HepG2 (cell line): ENCODE measurements around the gene SNED1. TPM values are rescaled to one million over a fixed set of nuclear protein-coding genes. Genes with fewer than 3 reads are reported as not detected.

Source experiments
- CBX5 ChIP-seq: sonication (generic); formaldehyde crosslinking; IDR thresholded peaks from 2 replicates; pipeline ENCODE4 v1.4.0; 2020; ENCODE audit warnings: missing genetic modification reagents, borderline replicate concordance
- PRPF4 ChIP-seq: fragments of 200-400 bp; formaldehyde crosslinking; IDR thresholded peaks from 2 replicates; pipeline ENCODE4 v1.6.1; 2016; ENCODE audit warnings: low read length, low read depth; ENCODE audit not compliant: poor library complexity, severe bottlenecking
- RFX3 ChIP-seq: IDR thresholded peaks from 2 replicates; pipeline ENCODE4 v1.6.1; 2016; ENCODE audit warnings: missing biosample characterization, missing genetic modification reagents
- RXRB ChIP-seq: IDR thresholded peaks from 2 replicates; pipeline ENCODE4 v1.6.1; 2016; ENCODE audit warnings: borderline replicate concordance, missing genetic modification reagents, missing compliant biosample characterization
- SRY ChIP-seq: sonication (generic); formaldehyde crosslinking; IDR thresholded peaks from 2 replicates; pipeline ENCODE4 v1.8.0; 2022; ENCODE audit warnings: mild to moderate bottlenecking, missing genetic modification reagents
- TBL1XR1 ChIP-seq: fragments of 150-350 bp; IDR thresholded peaks from 2 replicates; pipeline ENCODE4 v1.6.1; 2014; ENCODE audit warnings: borderline replicate concordance, low read length; ENCODE audit not compliant: partially characterized antibody
- ZNF33B ChIP-seq: sonication (generic); formaldehyde crosslinking; IDR thresholded peaks from 2 replicates; pipeline ENCODE4 v1.5.1; 2020; ENCODE audit warnings: mild to moderate bottlenecking, missing genetic modification reagents
- polyA plus RNA-seq, 8 experiments: library from polyadenylated mRNA; depleted of rRNA in 3 of 8; stranded (reverse) in 7 of 8; unstranded in 1 of 8; fragments of >200 nt; fragmentation: Illumina TruSeq in 4 of 8; extraction: Trizol in 4 of 8; gene quantifications; 2 replicates each; pipeline versions ENCODE4 v1.2.1 to v1.2.3, GENCODE V29; 2011 to 2016; ENCODE audit warnings: low read depth in 4 of 8, missing spikeins in 1 of 8, mixed read lengths in 1 of 8; ENCODE audit not compliant: insufficient read depth in 1 of 8
- total RNA-seq, 5 experiments: library from RNA; depleted of rRNA; stranded (reverse); fragments of >200 nt; fragmentation: Illumina TruSeq; extraction: Trizol; gene quantifications; 2 replicates each; pipeline ENCODE4 v1.2.3, GENCODE V29; 2016; ENCODE audit warnings: low read depth in 1 of 5
- TF ChIP-seq, protein P1 (sequence below): sonication (generic); formaldehyde crosslinking; IDR thresholded peaks from 2 replicates; pipeline ENCODE4 v1.5.0; 2020; ENCODE audit warnings: missing genetic modification reagents
- TF ChIP-seq, protein P2 (sequence below): IDR thresholded peaks from 2 replicates; pipeline ENCODE4 v1.6.1; 2016; ENCODE audit warnings: missing genetic modification reagents, missing compliant biosample characterization
- TF ChIP-seq, protein P3 (sequence below): sonication (generic); formaldehyde crosslinking; IDR thresholded peaks from one replicate; pipeline ENCODE4 v1.5.1; 2020; ENCODE audit warnings: mild to moderate bottlenecking, missing genetic modification reagents; ENCODE audit errors: not compliant biosample characterization
- TF ChIP-seq, protein P4 (sequence below): sonication (generic); formaldehyde crosslinking; IDR thresholded peaks from 2 replicates; pipeline ENCODE4 v1.5.1; 2020; ENCODE audit warnings: mild to moderate bottlenecking, missing genetic modification reagents, borderline replicate concordance
- TF ChIP-seq, protein P5 (sequence below): sonication (generic); IDR thresholded peaks from 2 replicates; pipeline ENCODE4 v1.6.1; 2016; ENCODE audit warnings: low read depth, borderline replicate concordance

SNED1 gene
- total and polyA plus RNA-seq, 2 of the 13 experiments (the other 11 are each of a cell fraction or from before 2014, with no cell fraction given) = 0.15 to 0.65 TPM

DNA sequence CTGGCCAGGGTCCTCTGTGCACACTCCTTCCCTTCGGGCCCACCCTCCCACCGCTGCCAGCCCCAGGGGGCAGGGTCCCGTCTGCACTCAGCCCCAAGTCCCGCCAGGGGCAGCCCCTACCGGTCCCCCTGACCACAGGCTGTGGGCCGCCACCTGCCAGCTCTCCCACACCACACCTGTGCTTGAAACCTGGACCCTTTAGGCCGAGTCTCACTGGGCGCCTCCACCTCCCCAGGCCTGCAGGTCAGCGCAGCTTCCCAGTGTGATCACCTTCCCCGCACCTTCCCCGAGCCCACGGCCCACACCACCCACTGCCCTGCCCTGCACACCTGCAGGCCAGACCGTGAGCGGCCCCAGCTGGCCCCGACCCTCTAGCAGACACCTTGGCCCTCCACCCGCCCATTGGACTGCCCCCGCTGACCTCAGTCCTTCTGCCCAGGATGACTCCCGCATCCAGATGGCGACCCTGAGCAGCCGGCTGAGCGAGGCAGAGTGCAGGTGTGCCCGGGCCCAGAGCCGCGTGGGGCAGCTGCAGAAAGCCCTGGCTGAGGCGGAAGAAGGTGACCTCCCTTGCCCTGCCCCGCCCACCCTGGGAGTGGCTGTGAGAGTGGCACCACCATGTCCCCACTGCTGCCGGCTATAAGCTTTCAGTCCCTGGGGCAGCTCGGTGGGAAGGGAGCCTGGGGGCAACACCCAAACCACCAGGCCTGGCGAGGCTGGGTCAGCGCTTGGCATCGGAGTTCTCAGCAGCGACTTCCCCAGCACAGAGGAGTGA lies 31.3 kb upstream of the SNED1 start (continued):
- TF ChIP-seq RXRB (CRISPR knock-in tag) (0 out of 2 replicates have a peak, but pooled peaks have one; percentile 35), PRPF4 (no peak), CBX5 (CRISPR knock-in tag) (no peak), SRY (no peak), TBL1XR1 (no peak), RFX3 (CRISPR knock-in tag) (no peak), ZNF33B (CRISPR knock-in tag) (no peak)
- TF ChIP-seq, protein P1, sequence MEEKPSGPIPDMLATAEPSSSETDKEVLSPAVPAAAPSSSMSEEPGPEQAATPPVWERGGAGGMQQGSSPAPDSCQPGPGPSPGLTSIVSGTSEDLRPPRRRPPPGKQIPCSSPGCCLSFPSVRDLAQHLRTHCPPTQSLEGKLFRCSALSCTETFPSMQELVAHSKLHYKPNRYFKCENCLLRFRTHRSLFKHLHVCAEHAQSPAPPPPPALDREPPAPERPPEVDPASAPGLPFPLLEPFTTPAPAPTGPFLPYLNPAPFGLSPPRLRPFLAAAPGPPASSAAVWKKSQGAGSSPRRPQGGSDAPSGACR (CRISPR knock-in tag) = no peak; the same call in 1 of the 2 replicates
- TF ChIP-seq, protein P2, sequence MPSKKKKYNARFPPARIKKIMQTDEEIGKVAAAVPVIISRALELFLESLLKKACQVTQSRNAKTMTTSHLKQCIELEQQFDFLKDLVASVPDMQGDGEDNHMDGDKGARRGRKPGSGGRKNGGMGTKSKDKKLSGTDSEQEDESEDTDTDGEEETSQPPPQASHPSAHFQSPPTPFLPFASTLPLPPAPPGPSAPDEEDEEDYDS (CRISPR knock-in tag) = 0 out of 2 replicates have a peak, but pooled peaks have one; percentile 27
- TF ChIP-seq, protein P3, sequence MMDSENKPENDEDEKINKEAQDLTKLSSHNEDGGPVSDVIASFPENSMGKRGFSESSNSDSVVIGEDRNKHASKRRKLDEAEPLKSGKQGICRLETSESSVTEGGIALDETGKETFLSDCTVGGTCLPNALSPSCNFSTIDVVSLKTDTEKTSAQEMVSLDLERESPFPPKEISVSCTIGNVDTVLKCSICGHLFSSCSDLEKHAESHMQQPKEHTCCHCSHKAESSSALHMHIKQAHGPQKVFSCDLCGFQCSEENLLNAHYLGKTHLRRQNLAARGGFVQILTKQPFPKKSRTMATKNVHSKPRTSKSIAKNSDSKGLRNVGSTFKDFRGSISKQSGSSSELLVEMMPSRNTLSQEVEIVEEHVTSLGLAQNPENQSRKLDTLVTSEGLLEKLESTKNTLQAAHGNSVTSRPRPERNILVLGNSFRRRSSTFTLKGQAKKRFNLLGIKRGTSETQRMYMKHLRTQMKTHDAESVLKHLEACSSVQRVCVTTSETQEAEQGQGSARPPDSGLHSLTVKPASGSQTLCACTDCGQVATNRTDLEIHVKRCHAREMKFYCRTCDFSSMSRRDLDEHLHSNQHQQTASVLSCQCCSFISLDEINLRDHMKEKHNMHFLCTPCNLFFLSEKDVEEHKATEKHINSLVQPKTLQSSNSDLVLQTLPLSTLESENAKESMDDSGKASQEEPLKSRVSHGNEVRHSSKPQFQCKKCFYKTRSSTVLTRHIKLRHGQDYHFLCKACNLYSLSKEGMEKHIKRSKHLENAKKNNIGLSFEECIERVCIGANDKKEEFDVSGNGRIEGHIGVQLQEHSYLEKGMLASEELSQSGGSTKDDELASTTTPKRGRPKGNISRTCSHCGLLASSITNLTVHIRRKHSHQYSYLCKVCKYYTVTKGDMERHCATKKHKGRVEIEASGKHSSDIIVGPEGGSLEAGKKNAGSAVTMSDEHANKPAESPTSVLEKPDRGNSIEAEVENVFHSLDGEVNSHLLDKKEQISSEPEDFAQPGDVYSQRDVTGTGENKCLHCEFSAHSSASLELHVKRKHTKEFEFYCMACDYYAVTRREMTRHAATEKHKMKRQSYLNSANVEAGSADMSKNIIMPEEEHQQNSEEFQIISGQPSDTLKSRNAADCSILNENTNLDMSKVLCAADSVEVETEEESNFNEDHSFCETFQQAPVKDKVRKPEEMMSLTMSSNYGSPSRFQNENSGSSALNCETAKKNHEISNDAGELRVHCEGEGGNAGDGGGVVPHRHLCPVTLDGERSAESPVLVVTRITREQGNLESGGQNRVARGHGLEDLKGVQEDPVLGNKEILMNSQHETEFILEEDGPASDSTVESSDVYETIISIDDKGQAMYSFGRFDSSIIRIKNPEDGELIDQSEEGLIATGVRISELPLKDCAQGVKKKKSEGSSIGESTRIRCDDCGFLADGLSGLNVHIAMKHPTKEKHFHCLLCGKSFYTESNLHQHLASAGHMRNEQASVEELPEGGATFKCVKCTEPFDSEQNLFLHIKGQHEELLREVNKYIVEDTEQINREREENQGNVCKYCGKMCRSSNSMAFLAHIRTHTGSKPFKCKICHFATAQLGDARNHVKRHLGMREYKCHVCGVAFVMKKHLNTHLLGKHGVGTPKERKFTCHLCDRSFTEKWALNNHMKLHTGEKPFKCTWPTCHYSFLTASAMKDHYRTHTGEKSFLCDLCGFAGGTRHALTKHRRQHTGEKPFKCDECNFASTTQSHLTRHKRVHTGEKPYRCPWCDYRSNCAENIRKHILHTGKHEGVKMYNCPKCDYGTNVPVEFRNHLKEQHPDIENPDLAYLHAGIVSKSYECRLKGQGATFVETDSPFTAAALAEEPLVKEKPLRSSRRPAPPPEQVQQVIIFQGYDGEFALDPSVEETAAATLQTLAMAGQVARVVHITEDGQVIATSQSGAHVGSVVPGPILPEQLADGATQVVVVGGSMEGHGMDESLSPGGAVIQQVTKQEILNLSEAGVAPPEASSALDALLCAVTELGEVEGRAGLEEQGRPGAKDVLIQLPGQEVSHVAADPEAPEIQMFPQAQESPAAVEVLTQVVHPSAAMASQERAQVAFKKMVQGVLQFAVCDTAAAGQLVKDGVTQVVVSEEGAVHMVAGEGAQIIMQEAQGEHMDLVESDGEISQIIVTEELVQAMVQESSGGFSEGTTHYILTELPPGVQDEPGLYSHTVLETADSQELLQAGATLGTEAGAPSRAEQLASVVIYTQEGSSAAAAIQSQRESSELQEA = peak; percentile 58
- TF ChIP-seq, protein P4, sequence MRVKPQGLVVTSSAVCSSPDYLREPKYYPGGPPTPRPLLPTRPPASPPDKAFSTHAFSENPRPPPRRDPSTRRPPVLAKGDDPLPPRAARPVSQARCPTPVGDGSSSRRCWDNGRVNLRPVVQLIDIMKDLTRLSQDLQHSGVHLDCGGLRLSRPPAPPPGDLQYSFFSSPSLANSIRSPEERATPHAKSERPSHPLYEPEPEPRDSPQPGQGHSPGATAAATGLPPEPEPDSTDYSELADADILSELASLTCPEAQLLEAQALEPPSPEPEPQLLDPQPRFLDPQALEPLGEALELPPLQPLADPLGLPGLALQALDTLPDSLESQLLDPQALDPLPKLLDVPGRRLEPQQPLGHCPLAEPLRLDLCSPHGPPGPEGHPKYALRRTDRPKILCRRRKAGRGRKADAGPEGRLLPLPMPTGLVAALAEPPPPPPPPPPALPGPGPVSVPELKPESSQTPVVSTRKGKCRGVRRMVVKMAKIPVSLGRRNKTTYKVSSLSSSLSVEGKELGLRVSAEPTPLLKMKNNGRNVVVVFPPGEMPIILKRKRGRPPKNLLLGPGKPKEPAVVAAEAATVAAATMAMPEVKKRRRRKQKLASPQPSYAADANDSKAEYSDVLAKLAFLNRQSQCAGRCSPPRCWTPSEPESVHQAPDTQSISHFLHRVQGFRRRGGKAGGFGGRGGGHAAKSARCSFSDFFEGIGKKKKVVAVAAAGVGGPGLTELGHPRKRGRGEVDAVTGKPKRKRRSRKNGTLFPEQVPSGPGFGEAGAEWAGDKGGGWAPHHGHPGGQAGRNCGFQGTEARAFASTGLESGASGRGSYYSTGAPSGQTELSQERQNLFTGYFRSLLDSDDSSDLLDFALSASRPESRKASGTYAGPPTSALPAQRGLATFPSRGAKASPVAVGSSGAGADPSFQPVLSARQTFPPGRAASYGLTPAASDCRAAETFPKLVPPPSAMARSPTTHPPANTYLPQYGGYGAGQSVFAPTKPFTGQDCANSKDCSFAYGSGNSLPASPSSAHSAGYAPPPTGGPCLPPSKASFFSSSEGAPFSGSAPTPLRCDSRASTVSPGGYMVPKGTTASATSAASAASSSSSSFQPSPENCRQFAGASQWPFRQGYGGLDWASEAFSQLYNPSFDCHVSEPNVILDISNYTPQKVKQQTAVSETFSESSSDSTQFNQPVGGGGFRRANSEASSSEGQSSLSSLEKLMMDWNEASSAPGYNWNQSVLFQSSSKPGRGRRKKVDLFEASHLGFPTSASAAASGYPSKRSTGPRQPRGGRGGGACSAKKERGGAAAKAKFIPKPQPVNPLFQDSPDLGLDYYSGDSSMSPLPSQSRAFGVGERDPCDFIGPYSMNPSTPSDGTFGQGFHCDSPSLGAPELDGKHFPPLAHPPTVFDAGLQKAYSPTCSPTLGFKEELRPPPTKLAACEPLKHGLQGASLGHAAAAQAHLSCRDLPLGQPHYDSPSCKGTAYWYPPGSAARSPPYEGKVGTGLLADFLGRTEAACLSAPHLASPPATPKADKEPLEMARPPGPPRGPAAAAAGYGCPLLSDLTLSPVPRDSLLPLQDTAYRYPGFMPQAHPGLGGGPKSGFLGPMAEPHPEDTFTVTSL (CRISPR knock-in tag) = no peak
- TF ChIP-seq, protein P5, sequence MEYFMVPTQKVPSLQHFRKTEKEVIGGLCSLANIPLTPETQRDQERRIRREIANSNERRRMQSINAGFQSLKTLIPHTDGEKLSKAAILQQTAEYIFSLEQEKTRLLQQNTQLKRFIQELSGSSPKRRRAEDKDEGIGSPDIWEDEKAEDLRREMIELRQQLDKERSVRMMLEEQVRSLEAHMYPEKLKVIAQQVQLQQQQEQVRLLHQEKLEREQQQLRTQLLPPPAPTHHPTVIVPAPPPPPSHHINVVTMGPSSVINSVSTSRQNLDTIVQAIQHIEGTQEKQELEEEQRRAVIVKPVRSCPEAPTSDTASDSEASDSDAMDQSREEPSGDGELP = peak; percentile 53; the same call in 1 of the 2 replicates
